GM12878 (cell line): ENCODE measurements around the gene CDK16. TPM values are rescaled to one million over a fixed set of nuclear protein-coding genes. Genes with fewer than 3 reads are reported as not detected.
A peak's percentile ranks its signal among the peaks of the same experiment; 100 is the strongest.

Experiments
- ASH2L ChIP-seq: fragments of 300-600, 200-600 bp; sonication (generic); IDR thresholded peaks from 2 replicates; pipeline ENCODE4 v1.6.1; 2017; ENCODE audit warnings: low read depth, mild to moderate bottlenecking, borderline replicate concordance
- ATF3 ChIP-seq: IDR thresholded peaks from 2 replicates; pipeline ENCODE4 v1.6.1; 2011; ENCODE audit warnings: low read depth, mild to moderate bottlenecking, low read length, moderate library complexity, borderline replicate concordance; ENCODE audit errors: extremely low read depth
- BHLHE40 ChIP-seq, 2 experiments: fragments of 450-650 bp in 1 of 2; IDR thresholded peaks; 2 replicates each; pipeline ENCODE4 v1.6.1; 2011 to 2017; ENCODE audit warnings: low read depth in 2 of 2, borderline replicate concordance in 1 of 2, improper control_type of control experiment in 1 of 2, low read length in 1 of 2, mild to moderate bottlenecking in 1 of 2
- CUX1 ChIP-seq: IDR thresholded peaks from 2 replicates; pipeline ENCODE4 v1.6.1; 2012; ENCODE audit warnings: improper control_type of control experiment, low read depth, low read length; ENCODE audit not compliant: insufficient replicate concordance
- DPF2 ChIP-seq: fragments of 450-650 bp; IDR thresholded peaks from 2 replicates; pipeline ENCODE4 v1.6.1; 2017; ENCODE audit warnings: mild to moderate bottlenecking
- ETV6 ChIP-seq, 2 experiments: fragments of 450-650 bp in 1 of 2; IDR thresholded peaks in 1 of 2; conservative IDR thresholded peaks in 1 of 2; 2 replicates each; pipeline ENCODE4 v1.6.1; 2014; ENCODE audit warnings: antibody characterized with exemption in 1 of 2, borderline replicate concordance in 1 of 2, low read depth in 1 of 2, mild to moderate bottlenecking in 1 of 2, moderate library complexity in 1 of 2
- GATAD2B ChIP-seq: fragments of 450-650 bp; conservative IDR thresholded peaks from 2 replicates; pipeline ENCODE4 v1.6.1; 2017; ENCODE audit warnings: low read depth, mild to moderate bottlenecking, moderate library complexity
- IKZF2 ChIP-seq, 2 experiments: fragments of 450-650 bp; IDR thresholded peaks; 2 replicates each; pipeline ENCODE4 v1.6.1; 2017; ENCODE audit warnings: mild to moderate bottlenecking in 2 of 2, moderate library complexity in 2 of 2
- LARP7 ChIP-seq: fragments of 450-650 bp; IDR thresholded peaks from 2 replicates; pipeline ENCODE4 v1.6.1; 2017; ENCODE audit warnings: mild to moderate bottlenecking
- MLLT1 ChIP-seq: fragments of 450-650 bp; IDR thresholded peaks from 2 replicates; pipeline ENCODE4 v1.6.1; 2016; ENCODE audit warnings: mild to moderate bottlenecking
- POLR2AphosphoS5 ChIP-seq: IDR thresholded peaks from 2 replicates; pipeline ENCODE4 v1.6.1; 2011; ENCODE audit warnings: mild to moderate bottlenecking, low read length, inconsistent platforms
- SIN3A ChIP-seq: IDR thresholded peaks from 2 replicates; pipeline ENCODE4 v1.6.1; 2012; ENCODE audit warnings: low read depth, low read length, improper control_type of control experiment
- SMARCA5 ChIP-seq: fragments of 450-650 bp; IDR thresholded peaks from 2 replicates; pipeline ENCODE4 v1.6.1; 2017; ENCODE audit warnings: mild to moderate bottlenecking
- polyA plus RNA-seq, 11 experiments: library from polyadenylated mRNA; depleted of rRNA in 4 of 11; unstranded in 6 of 11; stranded (reverse) in 5 of 11; fragments of >200 nt; fragmentation: Nextera tagmentation in 4 of 11; fragmentation: Illumina TruSeq in 1 of 11; extraction: Ambion mirVana in 4 of 11; extraction: Trizol in 1 of 11; gene quantifications; 1 replicate in 1 of 11; 2 replicates in 10 of 11; pipeline versions ENCODE4 v1.2.1 to v1.2.3, GENCODE V29; 2011 to 2016; ENCODE audit warnings: inconsistent platforms in 2 of 11, missing spikeins in 2 of 11, low read depth in 1 of 11
- total RNA-seq, 4 experiments: library from RNA; depleted of rRNA in 3 of 4; stranded (reverse); fragments of >200 nt in 3 of 4; fragmentation: Illumina TruSeq in 1 of 4; extraction: Trizol in 1 of 4; gene quantifications; 2 replicates each; pipeline versions ENCODE4 v1.2.1 to v1.2.3, GENCODE V29; 2013 to 2021
- TF ChIP-seq, protein P1 (sequence below): IDR thresholded peaks from 2 replicates; pipeline ENCODE4 v1.6.1; 2012; ENCODE audit warnings: low read length, inconsistent platforms
- TF ChIP-seq, protein P2 (sequence below): fragments of 450-650 bp; IDR thresholded peaks from 2 replicates; pipeline ENCODE4 v1.6.1; 2017; ENCODE audit warnings: mild to moderate bottlenecking, moderate library complexity

CDK16 gene
- total and polyA plus RNA-seq, 10 of the 15 experiments (the other 5 are each of a cell fraction or from before 2014, with no cell fraction given): 2.4 to 75.1 (median 48.2) TPM

DNA sequence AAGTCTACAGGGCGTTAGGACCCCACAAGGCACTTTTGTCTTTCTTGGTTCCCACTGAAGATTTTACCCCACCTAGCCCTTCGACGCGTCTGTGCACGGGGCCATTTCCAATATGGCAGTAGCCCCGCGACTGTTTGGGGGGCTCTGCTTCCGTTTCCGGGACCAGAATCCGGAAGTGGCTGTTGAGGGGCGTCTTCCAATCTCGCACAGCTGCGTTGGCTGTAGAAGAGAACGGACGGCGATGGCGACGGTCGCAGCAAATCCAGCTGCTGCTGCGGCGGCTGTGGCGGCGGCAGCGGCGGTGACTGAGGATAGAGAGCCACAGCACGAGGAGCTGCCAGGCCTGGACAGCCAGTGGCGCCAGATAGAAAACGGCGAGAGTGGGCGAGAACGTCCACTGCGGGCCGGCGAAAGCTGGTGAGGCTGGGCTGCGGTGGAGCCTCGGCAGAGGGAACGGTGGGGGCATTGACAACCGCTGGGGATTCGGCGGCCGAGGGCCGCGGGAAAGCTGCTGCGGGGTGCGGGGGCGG lies 14.4 kb downstream of the CDK16 start, which contains the start of gene USP11 (continued):
- TF ChIP-seq IKZF2 (IDR thresholded peaks at IDR 0.05) (0 out of 4 replicates have a peak, but pooled peaks of 1 of the 2 experiments have one; percentile 5), ETV6 (conservative IDR thresholded peaks at IDR 0.05 in 1 of 2, IDR thresholded peaks at IDR 0.05 in 1 of 2; ENCODE audit: borderline replicate concordance in 1 of 2, low read depth in 1 of 2) (peak in 1 of 2 experiments; percentile 43; a peak in 1 of 4 replicates), SMARCA5 (peak; percentile 65; the same call in 1 of the 2 replicates), ATF3 (no peak), BHLHE40 (IDR thresholded peaks at IDR 0.05; ENCODE audit: borderline replicate concordance in 1 of 2, low read depth in 2 of 2, low read length in 1 of 2) (0 out of 4 replicates have a peak, but pooled peaks of 1 of the 2 experiments have one; percentile 14), DPF2 (peak; percentile 45; the same call in 1 of the 2 replicates), GATAD2B (peak; percentile 83), CUX1 (no peak), MLLT1 (peak; percentile 72; the same call in 1 of the 2 replicates), SIN3A (peak; percentile 46; the same call in 1 of the 2 replicates), ASH2L (no peak), POLR2AphosphoS5 (peak; percentile 79), LARP7 (peak; percentile 63; the same call in 1 of the 2 replicates)
- TF ChIP-seq, protein P1, sequence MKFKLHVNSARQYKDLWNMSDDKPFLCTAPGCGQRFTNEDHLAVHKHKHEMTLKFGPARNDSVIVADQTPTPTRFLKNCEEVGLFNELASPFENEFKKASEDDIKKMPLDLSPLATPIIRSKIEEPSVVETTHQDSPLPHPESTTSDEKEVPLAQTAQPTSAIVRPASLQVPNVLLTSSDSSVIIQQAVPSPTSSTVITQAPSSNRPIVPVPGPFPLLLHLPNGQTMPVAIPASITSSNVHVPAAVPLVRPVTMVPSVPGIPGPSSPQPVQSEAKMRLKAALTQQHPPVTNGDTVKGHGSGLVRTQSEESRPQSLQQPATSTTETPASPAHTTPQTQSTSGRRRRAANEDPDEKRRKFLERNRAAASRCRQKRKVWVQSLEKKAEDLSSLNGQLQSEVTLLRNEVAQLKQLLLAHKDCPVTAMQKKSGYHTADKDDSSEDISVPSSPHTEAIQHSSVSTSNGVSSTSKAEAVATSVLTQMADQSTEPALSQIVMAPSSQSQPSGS: no peak
- TF ChIP-seq, protein P2, sequence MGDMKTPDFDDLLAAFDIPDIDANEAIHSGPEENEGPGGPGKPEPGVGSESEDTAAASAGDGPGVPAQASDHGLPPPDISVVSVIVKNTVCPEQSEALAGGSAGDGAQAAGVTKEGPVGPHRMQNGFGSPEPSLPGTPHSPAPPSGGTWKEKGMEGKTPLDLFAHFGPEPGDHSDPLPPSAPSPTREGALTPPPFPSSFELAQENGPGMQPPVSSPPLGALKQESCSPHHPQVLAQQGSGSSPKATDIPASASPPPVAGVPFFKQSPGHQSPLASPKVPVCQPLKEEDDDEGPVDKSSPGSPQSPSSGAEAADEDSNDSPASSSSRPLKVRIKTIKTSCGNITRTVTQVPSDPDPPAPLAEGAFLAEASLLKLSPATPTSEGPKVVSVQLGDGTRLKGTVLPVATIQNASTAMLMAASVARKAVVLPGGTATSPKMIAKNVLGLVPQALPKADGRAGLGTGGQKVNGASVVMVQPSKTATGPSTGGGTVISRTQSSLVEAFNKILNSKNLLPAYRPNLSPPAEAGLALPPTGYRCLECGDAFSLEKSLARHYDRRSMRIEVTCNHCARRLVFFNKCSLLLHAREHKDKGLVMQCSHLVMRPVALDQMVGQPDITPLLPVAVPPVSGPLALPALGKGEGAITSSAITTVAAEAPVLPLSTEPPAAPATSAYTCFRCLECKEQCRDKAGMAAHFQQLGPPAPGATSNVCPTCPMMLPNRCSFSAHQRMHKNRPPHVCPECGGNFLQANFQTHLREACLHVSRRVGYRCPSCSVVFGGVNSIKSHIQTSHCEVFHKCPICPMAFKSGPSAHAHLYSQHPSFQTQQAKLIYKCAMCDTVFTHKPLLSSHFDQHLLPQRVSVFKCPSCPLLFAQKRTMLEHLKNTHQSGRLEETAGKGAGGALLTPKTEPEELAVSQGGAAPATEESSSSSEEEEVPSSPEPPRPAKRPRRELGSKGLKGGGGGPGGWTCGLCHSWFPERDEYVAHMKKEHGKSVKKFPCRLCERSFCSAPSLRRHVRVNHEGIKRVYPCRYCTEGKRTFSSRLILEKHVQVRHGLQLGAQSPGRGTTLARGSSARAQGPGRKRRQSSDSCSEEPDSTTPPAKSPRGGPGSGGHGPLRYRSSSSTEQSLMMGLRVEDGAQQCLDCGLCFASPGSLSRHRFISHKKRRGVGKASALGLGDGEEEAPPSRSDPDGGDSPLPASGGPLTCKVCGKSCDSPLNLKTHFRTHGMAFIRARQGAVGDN: peak; percentile 85
